Psoas muscle (tissue), 8 donors: ENCODE measurements around the gene TRHDE. TPM values are rescaled to one million over a fixed set of nuclear protein-coding genes. Genes with fewer than 3 reads are reported as not detected.

Experiments
- ATAC-seq, 4 donors: fragments of 200-7000 bp; cut with Tn5 transposase; one replicate each; pipeline ENCODE4 v1.9.1; 2020; ENCODE audit warnings: moderate library complexity in 3 of 4, mild to moderate bottlenecking in 2 of 4
- DNase-seq, 2 donors: peaks; one replicate each; pipeline ENCODE4 v3.0.0-alpha.2; 2020
- H3K27ac ChIP-seq: fragments of 200-600 bp; one replicate; pipeline ENCODE4 v1.8.0; 2022
- H3K27me3 ChIP-seq, 3 donors: fragments of 200-600 bp in 1 of 3; one replicate each; pipeline versions ENCODE4 v1.6.1 to v1.8.0; 2013 to 2022; ENCODE audit warnings: low read length in 2 of 3, mild to moderate bottlenecking in 2 of 3, moderate library complexity in 1 of 3; ENCODE audit not compliant: insufficient read depth in 3 of 3
- H3K36me3 ChIP-seq, 2 donors: fragments of 200-600 bp in 1 of 2; one replicate each; pipeline versions ENCODE4 v1.6.1 to v1.8.0; 2013 to 2022; ENCODE audit warnings: low read depth in 1 of 2, mild to moderate bottlenecking in 1 of 2, moderate library complexity in 1 of 2; ENCODE audit not compliant: insufficient read depth in 1 of 2
- H3K4me1 ChIP-seq: fragments of 200-600 bp; one replicate; pipeline ENCODE4 v1.8.0; 2022
- H3K4me3 ChIP-seq: fragments of 200-600 bp; one replicate; pipeline ENCODE4 v1.8.0; 2022; ENCODE audit warnings: mild to moderate bottlenecking
- H3K9me3 ChIP-seq: fragments of 200-600 bp; one replicate; pipeline ENCODE4 v1.8.0; 2022
- CTCF ChIP-seq: fragments of 200-600 bp; IDR thresholded peaks from one replicate; pipeline ENCODE4 v1.8.0; 2022; ENCODE audit warnings: antibody characterized with exemption
- WGBS, 3 donors: extraction: QIAGEN DNeasy Blood & Tissue Kit; methylation state at CpG; one replicate each; pipeline versions ENCODE4 v1.1.6 to v1.1.7; 2013; 5-methylcytosine and 5-hydroxymethylcytosine counted together
- intact Hi-C, 2 donors: fragments of 100-400 bp; cut with DNase I; formaldehyde crosslinking; loops; one replicate each; pipeline versions ENCODE4 v1.11.0 to v1.14.2; 2022
- polyA plus RNA-seq, 3 donors: library from polyadenylated mRNA; stranded (reverse); fragments of 200-250 nt; gene quantifications; one replicate each; pipeline ENCODE4 v1.2.3, GENCODE V29; 2013
- total RNA-seq, 4 donors: library from RNA; stranded (reverse); fragmentation: NEBNext Ultra II Directional in 2 of 4; extraction: Animal tissue kit (Norgen Biotek cat#: 25700) in 2 of 4; gene quantifications; one replicate each; pipeline versions ENCODE4 v1.2.1 to v1.2.4, GENCODE V29; 2021 to 2023
- donor health status: healthy with polysubstance abuse.
- donor health status: DM: no; HTN: no; CAD: no; lungs with moderate emphysema.
- donor health status: Bipolar disorder and iron deficiency.
- donor health status: healthy.
- donor health status: DM: yes; HTN: yes; CAD: no.
- donor health status: DM: no; HTN: no; CAD: no.
- donor health status: DM: no; HTN: no; CAD: no.
- donor health status: DM: yes; HTN: yes; CAD: no.

The TRHDE gene
- total and polyA plus RNA-seq, 7 donors: 0.08 to 1.7 (median 0.60) TPM

GRCh38 chr12:72465155-72465554 lies 193.0 kb downstream of the TRHDE start:
- intact Hi-C loops: loop anchor here in 1 of 2 donors (10.0 kb wide), 1 partner anchor 120 kb away; no protein-coding TSS in a partner anchor
- peaks cover 11% of the 10 kb centered on the region for H3K4me1 ChIP-seq
- WGBS, 3 donors: 89 to 95% (median 94%) methylated on average over 1 of the region's 1 CpG
- H3K36me3 ChIP-seq: no peaks in the 10 kb centered on the region
- ATAC-seq (no peak), DNase-seq (no peak)
- no peaks in the 10 kb centered on the region for H3K27me3 ChIP-seq
- no peak for TF ChIP-seq CTCF
- no peak overlapping the region for H3K27ac ChIP-seq
- H3K4me3 ChIP-seq: no peak overlapping the region
- H3K9me3 ChIP-seq: no peaks in the 10 kb centered on the region

- ATAC-seq: no peak
- H3K36me3 ChIP-seq: no peaks in the 10 kb centered on the region
- 82 to 95% (median 89%) methylated on average over 5 of the region's 5 CpGs for WGBS, 3 donors
- no peak for TF ChIP-seq CTCF
- DNase-seq: no peak
- H3K27me3 ChIP-seq: no peaks in the 10 kb centered on the region
- H3K9me3 ChIP-seq: no peaks in the 10 kb centered on the region
- intact Hi-C loops: loop anchor here in 1 of 2 donors (10.0 kb wide), 1 partner anchor 121 kb away; no protein-coding TSS in a partner anchor
- H3K4me1 ChIP-seq: peaks cover 11% of the 10 kb centered on the region
- H3K27ac ChIP-seq: no peak overlapping the region
- no peak overlapping the region for H3K4me3 ChIP-seq
These were observed 193.9 kb downstream of the TRHDE start for GRCh38 chr12:72465940-72466630.

- Histone ChIP-seq H3K27ac (peak overlapping the region; percentile 58), H3K4me3 (no peak overlapping the region), H3K4me1 (peaks cover 11% of the 10 kb centered on the region), H3K27me3 (no peaks in the 10 kb centered on the region), H3K9me3 (no peaks in the 10 kb centered on the region), H3K36me3 (no peaks in the 10 kb centered on the region)
- intact Hi-C loops: loop anchor here in 1 of 2 donors (10.0 kb wide), 1 partner anchor 123 kb away; no protein-coding TSS in a partner anchor
- no peak for DNase-seq
- 77 to 83% (median 81%) methylated on average over 2 of the region's 2 CpGs for whole genome bisulfite sequencing, 3 donors
- no peak for TF ChIP-seq CTCF
- no peak for ATAC-seq
These were observed 195.8 kb downstream of the TRHDE start for GRCh38 chr12:72467985-72468384.

- WGBS, 3 donors: 29 to 33% (median 32%) methylated on average over 3 of the region's 3 CpGs
These were observed 196.3 kb downstream of the TRHDE start for GRCh38 chr12:72468505-72468904.

More at GRCh38 chr12:72468505-72468904, 196.3 kb downstream of the TRHDE start:
- Histone ChIP-seq H3K4me1 (peaks cover 11% of the 10 kb centered on the region), H3K36me3 (no peaks in the 10 kb centered on the region), H3K27ac (peak overlapping the region; percentile 58), H3K9me3 (no peaks in the 10 kb centered on the region), H3K4me3 (no peak overlapping the region), H3K27me3 (no peaks in the 10 kb centered on the region)
- peak; percentile 65 to 97 (median 92) for ATAC-seq
- intact Hi-C loops: loop anchor here in 1 of 2 donors (10.0 kb wide), 1 partner anchor 124 kb away; no protein-coding TSS in a partner anchor
- no peak for TF ChIP-seq CTCF
- DNase-seq: peak in 1 of 2 donors; percentile 51
